Psoas muscle (tissue), 8 donors: Measurements from ENCODE around the gene PTPN14. TPM values are rescaled to one million over a fixed set of nuclear protein-coding genes. Genes with fewer than 3 reads are reported as not detected.
A peak's percentile ranks its signal among the peaks of the same experiment; 100 is the strongest.

Experiments used
- ATAC-seq, 4 donors: fragments of 200-7000 bp; cut with Tn5 transposase; one replicate each; pipeline ENCODE4 v1.9.1; 2020; ENCODE audit warnings: moderate library complexity in 3 of 4, mild to moderate bottlenecking in 2 of 4
- DNase-seq, 2 donors: peaks; one replicate each; pipeline ENCODE4 v3.0.0-alpha.2; 2020
- H3K27ac ChIP-seq: fragments of 200-600 bp; one replicate; pipeline ENCODE4 v1.8.0; 2022
- H3K27me3 ChIP-seq, 3 donors: fragments of 200-600 bp in 1 of 3; one replicate each; pipeline versions ENCODE4 v1.6.1 to v1.8.0; 2013 to 2022; ENCODE audit warnings: low read length in 2 of 3, mild to moderate bottlenecking in 2 of 3, moderate library complexity in 1 of 3; ENCODE audit not compliant: insufficient read depth in 3 of 3
- H3K36me3 ChIP-seq, 2 donors: fragments of 200-600 bp in 1 of 2; one replicate each; pipeline versions ENCODE4 v1.6.1 to v1.8.0; 2013 to 2022; ENCODE audit warnings: low read depth in 1 of 2, mild to moderate bottlenecking in 1 of 2, moderate library complexity in 1 of 2; ENCODE audit not compliant: insufficient read depth in 1 of 2
- H3K4me1 ChIP-seq: fragments of 200-600 bp; one replicate; pipeline ENCODE4 v1.8.0; 2022
- H3K4me3 ChIP-seq: fragments of 200-600 bp; one replicate; pipeline ENCODE4 v1.8.0; 2022; ENCODE audit warnings: mild to moderate bottlenecking
- H3K9me3 ChIP-seq: fragments of 200-600 bp; one replicate; pipeline ENCODE4 v1.8.0; 2022
- CTCF ChIP-seq: fragments of 200-600 bp; IDR thresholded peaks from one replicate; pipeline ENCODE4 v1.8.0; 2022; ENCODE audit warnings: antibody characterized with exemption
- WGBS, 3 donors: extraction: QIAGEN DNeasy Blood & Tissue Kit; methylation state at CpG; one replicate each; pipeline versions ENCODE4 v1.1.6 to v1.1.7; 2013; 5-methylcytosine and 5-hydroxymethylcytosine counted together
- intact Hi-C, 2 donors: fragments of 100-400 bp; cut with DNase I; formaldehyde crosslinking; loops; one replicate each; pipeline versions ENCODE4 v1.11.0 to v1.14.2; 2022
- polyA plus RNA-seq, 3 donors: library from polyadenylated mRNA; stranded (reverse); fragments of 200-250 nt; gene quantifications; one replicate each; pipeline ENCODE4 v1.2.3, GENCODE V29; 2013
- total RNA-seq, 4 donors: library from RNA; stranded (reverse); fragmentation: NEBNext Ultra II Directional in 2 of 4; extraction: Animal tissue kit (Norgen Biotek cat#: 25700) in 2 of 4; gene quantifications; one replicate each; pipeline versions ENCODE4 v1.2.1 to v1.2.4, GENCODE V29; 2021 to 2023
- donor health status: healthy with polysubstance abuse.
- donor health status: DM: no; HTN: no; CAD: no; lungs with moderate emphysema.
- donor health status: Bipolar disorder and iron deficiency.
- donor health status: healthy.
- donor health status: DM: yes; HTN: yes; CAD: no.
- donor health status: DM: no; HTN: no; CAD: no.
- donor health status: DM: no; HTN: no; CAD: no.
- donor health status: DM: yes; HTN: yes; CAD: no.

The PTPN14 gene
- total and polyA plus RNA-seq, 7 donors, result 7.2 to 106 (median 50.8) TPM

- no peaks in the 10 kb centered on the region for H3K27me3 ChIP-seq
- H3K36me3 ChIP-seq, result no peaks in the 10 kb centered on the region
- no peak overlapping the region for H3K4me3 ChIP-seq
- H3K27ac ChIP-seq, result peak overlapping the region; percentile 59
- WGBS, 3 donors, result 82% methylated on average over 7 of the region's 7 CpGs
- H3K4me1 ChIP-seq, result peaks cover 38% of the 10 kb centered on the region
- no peaks in the 10 kb centered on the region for H3K9me3 ChIP-seq
- DNase-seq, result no peak
- no peak for TF ChIP-seq CTCF
- intact Hi-C loops, result no loop called here
- ATAC-seq, result peak; percentile 17 to 48 (median 36)
These were observed 123.5 kb downstream of the PTPN14 start for GRCh38 chr1:214427871-214428277.

- intact Hi-C loops, result no loop called here
- no peaks in the 10 kb centered on the region for H3K9me3 ChIP-seq
- H3K27me3 ChIP-seq, result no peaks in the 10 kb centered on the region
- H3K4me1 ChIP-seq, result peaks cover 50% of the 10 kb centered on the region
- TF ChIP-seq CTCF, result no peak
- ATAC-seq (no peak), DNase-seq (no peak)
- peak overlapping the region; percentile 54 for H3K27ac ChIP-seq
- 89 to 100% (median 93%) methylated on average over 2 of the region's 2 CpGs for WGBS, 3 donors
- H3K4me3 ChIP-seq, result no peak overlapping the region
- H3K36me3 ChIP-seq, result no peaks in the 10 kb centered on the region
These were observed 125.0 kb downstream of the PTPN14 start for GRCh38 chr1:214426426-214426812.

DNA sequence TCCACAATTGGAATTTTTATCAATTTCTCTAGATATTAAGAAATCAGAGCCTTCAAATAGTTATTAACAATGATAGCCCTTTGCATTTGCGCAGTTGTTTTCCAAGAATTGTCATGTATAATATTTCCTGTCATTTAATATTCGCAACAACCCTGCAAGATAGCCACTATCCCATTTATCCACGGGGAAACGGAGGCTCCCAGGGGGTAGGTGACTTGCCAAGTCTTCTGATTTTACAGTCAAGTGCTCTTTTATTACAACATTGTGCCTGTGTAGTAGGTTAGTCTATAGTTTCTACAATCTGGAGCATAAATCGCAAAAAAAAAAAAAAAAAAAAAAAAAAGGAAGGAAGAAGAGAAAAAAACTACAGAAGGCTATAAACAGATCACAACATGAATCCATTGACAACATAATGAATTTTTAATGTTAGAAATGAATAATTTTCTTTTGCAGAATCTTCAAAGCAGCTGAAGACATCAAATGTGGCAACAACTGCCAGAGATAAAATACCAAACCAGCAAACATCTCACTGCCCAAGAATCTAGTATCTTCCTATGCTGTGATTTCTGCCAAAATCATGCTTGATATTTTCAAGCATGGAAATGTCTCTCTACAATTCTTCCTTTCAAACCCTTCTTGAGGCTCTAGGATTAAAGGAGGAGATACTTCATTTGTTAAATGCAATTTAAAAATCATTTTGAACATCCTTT lies 125.5 kb downstream of the PTPN14 start:
- H3K27me3 ChIP-seq, result no peaks in the 10 kb centered on the region
- ATAC-seq, result no peak
- peaks cover 51% of the 10 kb centered on the region for H3K4me1 ChIP-seq
- WGBS, 3 donors, result 27 to 52% (median 41%) methylated on average over 5 of the region's 5 CpGs
- H3K27ac ChIP-seq, result no peak overlapping the region
- no peak for TF ChIP-seq CTCF
- no peak overlapping the region for H3K4me3 ChIP-seq
- DNase-seq, result no peak
- intact Hi-C loops, result no loop called here
- H3K36me3 ChIP-seq, result no peaks in the 10 kb centered on the region
- H3K9me3 ChIP-seq, result no peaks in the 10 kb centered on the region

GRCh38 chr1:214425101-214425500 lies 126.3 kb downstream of the PTPN14 start:
- Histone ChIP-seq H3K4me3 (no peak overlapping the region), H3K27ac (no peak overlapping the region), H3K4me1 (peaks cover 58% of the 10 kb centered on the region), H3K9me3 (no peaks in the 10 kb centered on the region), H3K36me3 (no peaks in the 10 kb centered on the region), H3K27me3 (no peaks in the 10 kb centered on the region)
- ATAC-seq, result no peak
- no peak for TF ChIP-seq CTCF
- intact Hi-C loops, result no loop called here
- DNase-seq, result no peak
- 96 to 100% (median 98%) methylated on average over 2 of the region's 2 CpGs for WGBS, 3 donors

DNA sequence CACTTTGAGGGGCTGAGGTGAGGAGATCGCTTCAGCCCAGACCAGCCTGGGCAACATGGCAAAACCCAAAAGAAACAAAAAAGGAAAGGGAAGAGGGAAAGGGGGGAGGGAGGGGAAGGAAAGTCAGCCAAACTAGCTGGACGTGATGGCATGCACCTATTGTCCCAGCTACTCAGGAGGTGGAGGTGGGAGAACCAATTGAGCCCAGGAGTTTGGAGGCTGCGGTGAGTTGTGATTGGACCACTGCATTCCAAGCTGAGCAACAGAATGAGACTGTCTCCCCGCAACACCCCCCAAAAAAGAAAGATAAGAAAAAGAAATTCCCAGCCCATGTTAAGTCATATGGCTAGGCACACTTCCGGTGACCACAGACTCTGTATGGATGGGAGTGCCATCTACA lies 128.4 kb downstream of the PTPN14 start:
- intact Hi-C loops, result no loop called here
- WGBS, 3 donors, result 74 to 77% (median 76%) methylated on average over 5 of the region's 5 CpGs
- DNase-seq, result no peak
- peak overlapping the region; percentile 89 for H3K27ac ChIP-seq
- peak in 1 of 4 donors; percentile 8 for ATAC-seq
- peaks cover 78% of the 10 kb centered on the region for H3K4me1 ChIP-seq
- no peaks in the 10 kb centered on the region for H3K27me3 ChIP-seq
- H3K4me3 ChIP-seq, result peak overlapping the region; percentile 45
- H3K36me3 ChIP-seq, result no peaks in the 10 kb centered on the region
- H3K9me3 ChIP-seq, result no peaks in the 10 kb centered on the region
- no peak for TF ChIP-seq CTCF
